ENCODE data around the gene HSPD1. TPM values are rescaled to one million over a fixed set of nuclear protein-coding genes. Genes with fewer than 3 reads are reported as not detected.
"Not testable (repeated sequence)": the region's sequence is repeated elsewhere in the genome, so short reads cannot be mapped to it uniquely, and the experiment has no call there.

HSPD1 gene
- total RNA-seq, 4 donors from 2014 or later, result 75.9 to 149 (median 108) TPM

DNA sequence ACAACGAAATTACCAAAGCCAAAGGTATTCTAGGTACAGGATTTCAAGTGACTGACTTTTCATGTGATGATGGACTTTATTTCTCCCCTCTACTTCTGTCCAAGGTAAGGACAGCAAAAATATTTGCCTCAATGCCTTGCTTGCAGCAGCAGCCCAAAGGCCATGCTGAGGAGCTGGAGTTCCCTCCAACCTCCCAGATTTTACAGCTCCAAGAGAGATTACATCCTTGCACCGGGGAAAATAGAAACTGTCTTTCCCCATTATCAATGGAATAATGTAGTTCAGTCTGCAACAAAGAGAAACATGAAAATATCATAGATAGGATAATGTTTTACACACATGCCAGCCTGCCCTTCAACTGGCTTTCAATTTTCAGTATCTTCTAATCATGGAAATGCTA lies 13.5 kb downstream of the HSPD1 start:
- Histone ChIP-seq H3K27ac (no peak overlapping the region), H3K36me3 (peaks cover 0 to 53% (median 21%) of the 10 kb centered on the region in 4 donors), H3K4me3 (no peak overlapping the region), H3K4me1 (no peaks in the 10 kb centered on the region), H3K9me3 (peaks cover 6 to 15% of the 10 kb centered on the region in 2 donors), H3K27me3 (no peaks in the 10 kb centered on the region)
- in situ Hi-C loops (cut with MboI; ENCODE audit: low pct_ligation_motif_present in 1 of 4, low pct_unique_long_range_greater_than_20kb in 1 of 4, low sequenced_read_pairs in 3 of 4) (no loop called here), intact Hi-C loops (cut with DNase I; ENCODE audit: low total_unique reads) (no loop called here)
- TF ChIP-seq, protein P1, sequence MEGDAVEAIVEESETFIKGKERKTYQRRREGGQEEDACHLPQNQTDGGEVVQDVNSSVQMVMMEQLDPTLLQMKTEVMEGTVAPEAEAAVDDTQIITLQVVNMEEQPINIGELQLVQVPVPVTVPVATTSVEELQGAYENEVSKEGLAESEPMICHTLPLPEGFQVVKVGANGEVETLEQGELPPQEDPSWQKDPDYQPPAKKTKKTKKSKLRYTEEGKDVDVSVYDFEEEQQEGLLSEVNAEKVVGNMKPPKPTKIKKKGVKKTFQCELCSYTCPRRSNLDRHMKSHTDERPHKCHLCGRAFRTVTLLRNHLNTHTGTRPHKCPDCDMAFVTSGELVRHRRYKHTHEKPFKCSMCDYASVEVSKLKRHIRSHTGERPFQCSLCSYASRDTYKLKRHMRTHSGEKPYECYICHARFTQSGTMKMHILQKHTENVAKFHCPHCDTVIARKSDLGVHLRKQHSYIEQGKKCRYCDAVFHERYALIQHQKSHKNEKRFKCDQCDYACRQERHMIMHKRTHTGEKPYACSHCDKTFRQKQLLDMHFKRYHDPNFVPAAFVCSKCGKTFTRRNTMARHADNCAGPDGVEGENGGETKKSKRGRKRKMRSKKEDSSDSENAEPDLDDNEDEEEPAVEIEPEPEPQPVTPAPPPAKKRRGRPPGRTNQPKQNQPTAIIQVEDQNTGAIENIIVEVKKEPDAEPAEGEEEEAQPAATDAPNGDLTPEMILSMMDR (IDR thresholded peaks at IDR 0.05), result no peak
- no peak for TF ChIP-seq EP300 (IDR thresholded peaks at IDR 0.05; ENCODE audit: low read depth)
- no peak for TF ChIP-seq POLR2A (IDR thresholded peaks at IDR 0.05)
- TF ChIP-seq POLR2AphosphoS5 (IDR thresholded peaks at IDR 0.05), result no peak
- WGBS, 2 donors (ENCODE audit: low coverage in 1 of 2), result 86 to 92% methylated on average over 2 of the region's 2 CpGs
- no peak for DNase-seq

DNA sequence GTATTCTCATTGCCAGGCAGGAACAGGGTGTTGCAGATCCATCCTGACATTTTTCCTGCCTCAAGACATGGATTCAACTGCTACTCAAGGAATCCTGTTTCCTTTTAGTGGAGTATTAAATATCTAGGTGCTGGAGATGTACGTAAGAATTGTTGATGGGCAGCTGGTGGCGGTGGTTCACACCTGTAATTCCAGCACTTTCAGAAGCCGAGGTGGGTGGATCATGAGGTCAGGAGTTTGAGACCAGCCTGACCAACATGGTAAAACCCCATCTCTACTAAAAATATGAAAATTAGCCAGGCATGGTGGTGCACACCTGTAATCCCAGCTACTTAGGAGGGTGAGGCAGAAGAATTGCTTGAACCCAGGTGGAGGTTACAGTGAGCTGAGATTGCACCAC lies 15.4 kb downstream of the HSPD1 start:
- H3K9me3 ChIP-seq, result peaks cover 6 to 15% of the 10 kb centered on the region in 2 donors
- H3K27me3 ChIP-seq; H3K4me1 ChIP-seq; DNase-seq; H3K4me3 ChIP-seq; in situ Hi-C loops (cut with MboI; ENCODE audit: low pct_ligation_motif_present in 1 of 4, low pct_unique_long_range_greater_than_20kb in 1 of 4, low sequenced_read_pairs in 3 of 4); H3K27ac ChIP-seq; intact Hi-C loops (cut with DNase I; ENCODE audit: low total_unique reads): not testable (repeated sequence)
- H3K36me3 ChIP-seq, result peaks cover 0 to 37% (median 12%) of the 10 kb centered on the region in 4 donors
- 89% methylated on average over 3 of the region's 3 CpGs; no CpG with 5 or more reads in 1 of the 2 donors for WGBS, 2 donors (ENCODE audit: low coverage in 1 of 2)

DNA sequence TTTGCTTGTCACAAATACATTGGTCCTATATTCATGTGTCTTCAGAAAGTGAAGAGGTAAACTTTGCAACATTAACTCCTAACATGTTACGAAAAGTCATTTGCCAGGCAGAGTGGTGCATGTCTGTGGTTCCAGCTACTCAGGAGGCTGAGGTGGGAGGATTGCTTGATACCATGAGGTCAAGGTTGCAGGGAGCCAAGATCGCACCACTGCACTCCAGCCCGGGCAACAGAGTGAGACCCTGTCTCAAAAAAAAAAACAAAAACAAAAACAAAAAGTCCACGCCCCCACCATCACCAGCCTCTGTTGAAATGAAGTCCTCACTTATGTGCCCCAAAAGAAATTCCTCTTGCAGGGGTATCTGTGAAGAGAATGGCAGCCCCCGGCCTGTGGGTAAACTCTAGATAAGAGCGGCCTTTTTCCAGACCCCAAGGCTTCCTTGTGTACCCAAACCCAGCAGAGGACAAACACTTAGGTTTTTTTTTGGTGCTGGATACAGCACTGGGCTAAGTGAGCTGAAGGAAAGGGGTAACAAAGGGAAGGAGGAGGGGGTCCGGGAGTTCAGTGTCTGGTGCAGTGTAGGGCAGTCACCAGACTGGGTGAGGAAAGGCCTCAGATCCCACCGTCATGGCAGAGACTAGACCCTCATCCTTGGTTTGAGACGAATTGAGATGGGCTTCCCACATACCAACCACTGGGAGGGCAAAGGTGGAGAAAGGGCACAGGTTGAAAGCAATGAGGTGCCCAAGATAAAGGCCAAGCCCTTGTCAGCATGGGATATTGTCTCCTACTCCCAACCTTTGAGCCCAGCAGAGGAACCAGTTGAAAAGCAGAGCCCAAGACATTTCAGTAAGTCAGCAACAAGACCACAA lies 19.2 kb downstream of the HSPD1 start:
- no peak overlapping the region for H3K27ac ChIP-seq
- in situ Hi-C loops (cut with MboI; ENCODE audit: low pct_ligation_motif_present in 1 of 4, low pct_unique_long_range_greater_than_20kb in 1 of 4, low sequenced_read_pairs in 3 of 4), result no loop called here

DNA sequence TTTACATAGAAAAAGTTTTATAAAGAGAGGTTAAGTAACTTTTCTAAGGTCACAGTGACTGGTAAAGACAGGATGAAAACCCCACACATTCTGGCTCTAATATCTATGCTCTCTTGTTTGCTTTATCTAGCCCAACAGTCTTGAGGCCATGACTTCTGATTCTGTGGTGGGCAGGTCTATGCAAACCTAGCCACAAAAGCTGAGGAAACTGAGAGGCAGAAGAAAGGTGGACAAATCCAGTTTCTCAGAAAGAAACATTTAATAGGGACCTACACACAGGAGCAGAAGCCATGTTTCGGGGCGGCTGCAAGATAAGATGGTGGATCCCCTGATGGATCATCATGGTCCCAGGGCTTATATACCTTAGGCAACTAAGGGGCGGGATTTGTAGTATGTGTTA lies 21.8 kb downstream of the HSPD1 start:
- TF ChIP-seq, protein P1 (IDR thresholded peaks at IDR 0.05), result no peak
- TF ChIP-seq POLR2AphosphoS5 (IDR thresholded peaks at IDR 0.05), result no peak
- no peak for TF ChIP-seq POLR2A (IDR thresholded peaks at IDR 0.05)
- no peak for TF ChIP-seq EP300 (IDR thresholded peaks at IDR 0.05; ENCODE audit: low read depth)
- in situ Hi-C loops (cut with MboI; ENCODE audit: low pct_ligation_motif_present in 1 of 4, low pct_unique_long_range_greater_than_20kb in 1 of 4, low sequenced_read_pairs in 3 of 4), result no loop called here
- Histone ChIP-seq H3K4me3 (no peak overlapping the region), H3K27me3 (no peaks in the 10 kb centered on the region), H3K4me1 (no peaks in the 10 kb centered on the region), H3K36me3 (peaks cover 0 to 41% (median 19%) of the 10 kb centered on the region in 4 donors), H3K27ac (no peak overlapping the region), H3K9me3 (peaks cover 0 to 4% of the 10 kb centered on the region in 2 donors)
- WGBS, 2 donors (ENCODE audit: low coverage in 1 of 2), result 84 to 96% methylated on average over 3 of the region's 3 CpGs
- intact Hi-C loops (cut with DNase I; ENCODE audit: low total_unique reads), result no loop called here
- DNase-seq, result no peak

More for the DNA sequence above, 19.2 kb downstream of the HSPD1 start:
- TF ChIP-seq POLR2AphosphoS5 (IDR thresholded peaks at IDR 0.05) (no peak), EP300 (IDR thresholded peaks at IDR 0.05; ENCODE audit: low read depth) (no peak), POLR2A (IDR thresholded peaks at IDR 0.05) (no peak)
- TF ChIP-seq, protein P1 (IDR thresholded peaks at IDR 0.05), result no peak
- Histone ChIP-seq H3K36me3 (peaks cover 0 to 25% (median 10%) of the 10 kb centered on the region in 4 donors), H3K27me3 (no peaks in the 10 kb centered on the region), H3K9me3 (peaks cover 6 to 15% of the 10 kb centered on the region in 2 donors), H3K4me3 (no peak overlapping the region), H3K4me1 (no peaks in the 10 kb centered on the region)
- no peak for DNase-seq
- intact Hi-C loops (cut with DNase I; ENCODE audit: low total_unique reads), result no loop called here
- WGBS, 2 donors (ENCODE audit: low coverage in 1 of 2), result 97 to 100% methylated on average over 2 to 9 of the region's 9 CpGs
